ENCODE results near the gene CNOT6.

The CNOT6 gene

GRCh38 chr5:180583738-180584137, 89.6 kb downstream of the CNOT6 start:
- TF ChIP-seq CTCF (IDR thresholded peaks at IDR 0.05) (no peak), ZFX (IDR thresholded peaks at IDR 0.05; ENCODE audit: borderline replicate concordance) (no peak)
- H3K27ac ChIP-seq, result no peak overlapping the region

GRCh38 chr5:180586204-180586603, 92.0 kb downstream of the CNOT6 start:
- TF ChIP-seq ZFX (IDR thresholded peaks at IDR 0.05; ENCODE audit: borderline replicate concordance) (no peak), CTCF (IDR thresholded peaks at IDR 0.05) (no peak)
- no peak overlapping the region for H3K27ac ChIP-seq

GRCh38 chr5:180586870-180587269, 92.7 kb downstream of the CNOT6 start:
- TF ChIP-seq ZFX (IDR thresholded peaks at IDR 0.05; ENCODE audit: borderline replicate concordance) (no peak), CTCF (IDR thresholded peaks at IDR 0.05) (no peak)
- H3K27ac ChIP-seq, result no peak overlapping the region

- no peak overlapping the region for H3K27ac ChIP-seq
- TF ChIP-seq CTCF (IDR thresholded peaks at IDR 0.05) (no peak), ZFX (IDR thresholded peaks at IDR 0.05; ENCODE audit: borderline replicate concordance) (no peak)
Observed at GRCh38 chr5:180589771-180590542, 95.8 kb downstream of the CNOT6 start.

GRCh38 chr5:180590543-180591310, 96.5 kb downstream of the CNOT6 start:
- H3K27ac ChIP-seq, result no peak overlapping the region
- TF ChIP-seq ZFX (IDR thresholded peaks at IDR 0.05; ENCODE audit: borderline replicate concordance) (no peak), CTCF (IDR thresholded peaks at IDR 0.05) (no peak)

- TF ChIP-seq ZFX (IDR thresholded peaks at IDR 0.05; ENCODE audit: borderline replicate concordance) (no peak), CTCF (IDR thresholded peaks at IDR 0.05) (no peak)
- H3K27ac ChIP-seq, result no peak within 1 kb of the TSS
Observed at GRCh38 chr5:180591311-180591887, 97.2 kb downstream of the CNOT6 start, which contains the start of gene SCGB3A1. SCGB3A1 (minus strand) TSS chr5:180591499; CDS start chr5:180591462, 37 bp downstream.
